OCI-LY3 (cell line): ENCODE results near the gene CDK15.
A peak's percentile ranks its signal among the peaks of the same experiment; 100 is the strongest.

Source experiments
- H2AFZ ChIP-seq: fragments of 200-600, 300-600 bp; shearing (Covaris generic); 2 replicates; pipeline ENCODE4 v1.6.0; 2014; ENCODE audit warnings: antibody characterized with exemption, low read depth, low read length
- H3K27ac ChIP-seq: fragments of 200-600, 300-600 bp; sonication (generic); 2 replicates; pipeline ENCODE4 v1.5.1; 2014; ENCODE audit warnings: mild to moderate bottlenecking, low read length, moderate library complexity, mixed read lengths
- H3K27me3 ChIP-seq: fragments of 200-600, 300-600 bp; sonication (generic); 2 replicates; pipeline ENCODE4 v1.6.1; 2014; ENCODE audit warnings: low read depth, low read length, mixed read lengths
- H3K36me3 ChIP-seq: fragments of 200-600, 300-600 bp; sonication (generic); replicated peaks from 2 replicates; pipeline ENCODE3; 2014; ENCODE audit warnings: low read depth, low read length, mixed read lengths
- H3K4me1 ChIP-seq: fragments of 300-600, 200-600 bp; sonication (generic); 2 replicates; pipeline ENCODE4 v1.6.1; 2014; ENCODE audit warnings: low read length, mixed read lengths
- H3K4me2 ChIP-seq: fragments of 200-600, 300-600 bp; sonication (generic); 2 replicates; pipeline ENCODE4 v1.6.1; 2014; ENCODE audit warnings: low read length, mixed read lengths
- H3K4me3 ChIP-seq: fragments of 300-600, 200-600 bp; sonication (generic); 2 replicates; pipeline ENCODE4 v1.5.1; 2014; ENCODE audit warnings: antibody characterized with exemption, mild to moderate bottlenecking, low read length, moderate library complexity
- H3K79me2 ChIP-seq: fragments of 300-600, 200-600 bp; shearing (Covaris generic); 2 replicates; pipeline ENCODE4 v1.6.1; 2014; ENCODE audit warnings: mild to moderate bottlenecking, low read length, mixed read lengths
- H3K9ac ChIP-seq: fragments of 300-600, 200-600 bp; shearing (Covaris generic); 2 replicates; pipeline ENCODE4 v1.6.0; 2014; ENCODE audit warnings: mild to moderate bottlenecking, low read length, moderate library complexity
- H3K9me3 ChIP-seq: fragments of 200-600, 300-600 bp; shearing (Covaris generic); 2 replicates; pipeline ENCODE4 v1.6.1; 2014; ENCODE audit warnings: low read length, mixed read lengths; ENCODE audit not compliant: insufficient read depth
- H4K20me1 ChIP-seq: fragments of 200-600, 300-600 bp; sonication (generic); 2 replicates; pipeline ENCODE4 v1.6.1; 2016; ENCODE audit warnings: low read length, mixed read lengths; ENCODE audit not compliant: insufficient read depth
- CTCF ChIP-seq: fragments of 200-600, 300-600 bp; sonication (generic); IDR thresholded peaks from 2 replicates; pipeline ENCODE4 v1.5.1; 2014; ENCODE audit warnings: antibody characterized with exemption, low read length, low read depth
- EZH2phosphoT487 ChIP-seq: fragments of 200-600 bp; shearing (Covaris generic); IDR thresholded peaks from 2 replicates; pipeline ENCODE4 v1.6.1; 2018; ENCODE audit warnings: antibody characterized with exemption, mixed run types, low read depth

Gene CDK15

GRCh38 chr2:201881741-201882140 lies 75.4 kb downstream of the CDK15 start:
- H3K36me3 ChIP-seq, result no peaks in the 10 kb centered on the region
- H3K9ac ChIP-seq, result no peak overlapping the region
- H3K4me3 ChIP-seq, result peak overlapping the region; percentile 74
- H2AFZ ChIP-seq, result no peak overlapping the region
- peaks cover 22% of the 10 kb centered on the region for H3K4me1 ChIP-seq
- peak overlapping the region; percentile 87 for H3K4me2 ChIP-seq
- no peak overlapping the region for H3K27ac ChIP-seq
- peaks cover 29% of the 10 kb centered on the region for H3K27me3 ChIP-seq
- no peaks in the 10 kb centered on the region for H3K79me2 ChIP-seq
- no peaks in the 10 kb centered on the region for H3K9me3 ChIP-seq
- TF ChIP-seq EZH2phosphoT487 (no peak), CTCF (no peak)
- H4K20me1 ChIP-seq, result no peaks in the 10 kb centered on the region

- Histone ChIP-seq H3K4me2 (peak overlapping the region; percentile 87), H3K79me2 (no peaks in the 10 kb centered on the region), H4K20me1 (no peaks in the 10 kb centered on the region), H3K27me3 (peaks cover 37% of the 10 kb centered on the region), H3K9ac (no peak overlapping the region), H3K4me3 (peak overlapping the region; percentile 74), H2AFZ (peak overlapping the region; percentile 44; the same call in 1 of the 2 replicates), H3K9me3 (no peaks in the 10 kb centered on the region), H3K4me1 (peaks cover 23% of the 10 kb centered on the region), H3K36me3 (no peaks in the 10 kb centered on the region), H3K27ac (no peak overlapping the region)
- no peak for TF ChIP-seq EZH2phosphoT487
- no peak for TF ChIP-seq CTCF
Measured at GRCh38 chr2:201882353-201883090, 76.2 kb downstream of the CDK15 start.

GRCh38 chr2:201883606-201884369 lies 77.5 kb downstream of the CDK15 start:
- no peaks in the 10 kb centered on the region for H3K9me3 ChIP-seq
- H3K4me3 ChIP-seq, result no peak overlapping the region
- H3K27ac ChIP-seq, result no peak overlapping the region
- no peaks in the 10 kb centered on the region for H3K79me2 ChIP-seq
- H3K36me3 ChIP-seq, result no peaks in the 10 kb centered on the region
- peaks cover 35% of the 10 kb centered on the region for H3K4me1 ChIP-seq
- peaks cover 44% of the 10 kb centered on the region for H3K27me3 ChIP-seq
- TF ChIP-seq CTCF (no peak), EZH2phosphoT487 (no peak)
- no peaks in the 10 kb centered on the region for H4K20me1 ChIP-seq
- no peak overlapping the region for H3K4me2 ChIP-seq
- H3K9ac ChIP-seq, result no peak overlapping the region
- no peak overlapping the region for H2AFZ ChIP-seq

DNA sequence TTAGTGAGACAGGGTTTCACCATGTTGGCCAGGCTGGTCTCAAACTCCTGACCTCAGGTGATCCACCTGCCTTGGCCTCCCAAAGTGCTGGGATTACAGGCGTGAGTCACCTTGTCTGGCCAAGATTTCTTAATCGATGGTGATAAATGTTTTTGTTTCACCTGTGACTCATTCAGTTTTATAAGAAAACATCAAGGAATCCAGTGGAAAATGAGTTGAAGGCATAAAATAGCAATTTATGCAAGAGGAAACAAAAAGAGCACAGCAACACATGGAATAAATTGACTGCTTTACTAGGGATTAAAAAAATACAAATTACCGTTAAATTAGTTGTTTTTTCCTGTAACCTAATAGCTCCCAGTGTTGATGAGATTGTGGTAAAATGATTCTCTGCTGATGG lies 80.2 kb downstream of the CDK15 start:
- TF ChIP-seq CTCF (no peak), EZH2phosphoT487 (no peak)
- no peak overlapping the region for H3K4me2 ChIP-seq
- H4K20me1 ChIP-seq, result no peaks in the 10 kb centered on the region
- H3K36me3 ChIP-seq, result no peaks in the 10 kb centered on the region
- no peak overlapping the region for H3K4me3 ChIP-seq
- H3K9me3 ChIP-seq, result no peaks in the 10 kb centered on the region
- no peak overlapping the region for H3K9ac ChIP-seq
- H3K27me3 ChIP-seq, result peaks cover 38% of the 10 kb centered on the region
- H3K27ac ChIP-seq, result no peak overlapping the region
- H3K4me1 ChIP-seq, result peaks cover 30% of the 10 kb centered on the region
- H3K79me2 ChIP-seq, result no peaks in the 10 kb centered on the region
- no peak overlapping the region for H2AFZ ChIP-seq
